HG02798 (cell line): ENCODE data around the gene SMIM10L1.

Experiments used
- ATAC-seq: cut with Tn5 transposase; IDR thresholded peaks from one replicate; pipeline ENCODE4 v1.9.1; 2021; ENCODE audit warnings: mild to moderate bottlenecking; ENCODE audit not compliant: unreplicated experiment, poor library complexity

SMIM10L1 gene

DNA sequence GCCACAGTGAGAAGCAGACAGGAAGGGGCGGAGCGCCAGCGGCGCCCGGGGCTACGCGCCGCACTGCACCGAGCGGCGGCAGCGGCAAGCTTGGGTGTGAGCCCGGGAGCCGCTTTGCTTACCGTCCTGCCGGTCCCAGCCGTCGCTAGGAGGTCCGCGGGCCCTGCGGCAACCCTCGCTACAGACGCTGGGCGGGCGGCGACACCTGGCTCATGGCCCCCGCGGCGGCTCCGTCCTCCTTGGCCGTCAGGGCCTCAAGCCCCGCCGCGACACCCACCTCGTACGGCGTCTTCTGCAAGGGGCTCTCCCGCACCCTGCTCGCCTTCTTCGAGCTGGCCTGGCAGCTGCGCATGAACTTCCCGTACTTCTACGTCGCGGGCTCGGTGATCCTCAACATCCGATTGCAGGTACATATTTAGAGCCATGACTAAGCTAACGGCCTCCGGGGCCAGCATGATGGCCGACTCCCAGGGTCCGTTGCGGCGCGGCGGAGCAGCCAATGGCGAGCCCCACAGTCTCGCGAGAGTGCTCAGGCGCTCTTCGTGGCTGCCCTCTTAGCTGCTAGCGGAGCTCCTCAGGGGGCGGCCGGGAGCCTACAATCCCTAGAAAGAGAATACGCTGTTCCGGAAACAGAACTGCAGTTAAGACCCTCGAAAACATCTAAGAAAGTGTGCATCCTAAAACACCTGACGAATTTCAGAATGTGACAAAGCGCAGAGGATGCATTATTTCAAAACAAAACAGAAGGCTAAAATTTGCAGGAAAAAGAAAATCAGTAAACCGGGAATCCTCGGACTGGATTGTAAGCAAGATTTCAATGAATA lies at the start of gene SMIM10L1:
SMIM10L1 (plus strand) TSS at position 50 of the 824 bp plus-strand sequence; CDS start at position 213, 163 bp downstream.
- peak; percentile 97 for ATAC-seq

DNA sequence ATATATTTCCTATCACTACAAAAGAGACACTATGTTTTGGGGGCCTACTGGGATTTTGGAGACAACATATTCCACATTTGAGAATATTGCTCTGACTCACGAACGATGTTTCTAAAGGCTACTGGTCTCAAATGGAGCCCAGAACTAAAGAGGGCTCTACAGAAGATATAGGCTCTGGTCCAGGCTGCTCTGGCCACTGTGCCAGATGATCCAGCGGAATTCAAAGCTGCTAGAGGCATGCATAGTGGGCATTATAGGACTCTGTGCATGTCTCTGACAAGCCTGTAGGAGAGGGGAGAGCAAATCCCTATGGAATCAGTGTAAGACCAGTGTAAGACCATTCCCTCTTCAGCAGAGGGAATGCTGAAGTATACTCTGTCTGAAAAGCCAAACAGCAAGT lies 40.6 kb upstream of the SMIM10L1 start:
- no peak for ATAC-seq

DNA sequence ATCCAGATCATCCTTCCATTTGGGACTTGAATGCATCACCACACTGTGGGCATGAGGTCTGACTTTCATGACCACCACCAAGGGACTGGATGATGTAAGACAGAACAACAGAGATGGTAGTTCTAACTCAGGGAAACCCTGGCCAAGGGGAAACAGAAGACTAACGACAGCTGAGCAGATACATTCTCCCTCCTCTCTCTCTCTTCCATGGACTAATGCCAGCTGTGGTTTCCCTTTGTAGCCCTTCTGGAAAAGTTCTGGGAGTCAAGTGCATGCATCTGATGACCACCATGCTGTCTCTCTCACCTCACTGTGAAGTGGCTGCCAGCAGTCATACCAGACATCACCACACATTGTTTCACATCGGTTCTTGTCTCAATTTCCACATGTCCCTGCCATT lies 40.0 kb upstream of the SMIM10L1 start:
- no peak for ATAC-seq

DNA sequence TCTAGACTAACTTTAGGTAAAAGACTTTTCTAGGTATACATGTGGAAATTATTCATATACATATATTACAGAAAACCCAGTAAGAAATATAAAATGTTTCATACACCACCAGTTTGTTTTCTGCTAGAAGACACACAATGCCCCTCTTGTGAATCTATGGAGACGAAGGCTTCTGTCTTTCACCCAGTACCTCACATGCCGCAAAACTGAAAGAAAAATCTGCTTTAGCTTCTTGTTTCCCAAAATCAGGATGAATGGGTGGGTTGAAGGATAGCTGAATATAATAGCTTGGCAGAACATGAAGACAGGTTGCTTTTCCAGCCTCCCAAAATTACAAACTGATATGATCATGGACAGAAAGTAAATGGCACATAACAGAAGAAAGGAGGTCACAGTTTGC lies 37.8 kb upstream of the SMIM10L1 start:
- ATAC-seq = no peak

DNA sequence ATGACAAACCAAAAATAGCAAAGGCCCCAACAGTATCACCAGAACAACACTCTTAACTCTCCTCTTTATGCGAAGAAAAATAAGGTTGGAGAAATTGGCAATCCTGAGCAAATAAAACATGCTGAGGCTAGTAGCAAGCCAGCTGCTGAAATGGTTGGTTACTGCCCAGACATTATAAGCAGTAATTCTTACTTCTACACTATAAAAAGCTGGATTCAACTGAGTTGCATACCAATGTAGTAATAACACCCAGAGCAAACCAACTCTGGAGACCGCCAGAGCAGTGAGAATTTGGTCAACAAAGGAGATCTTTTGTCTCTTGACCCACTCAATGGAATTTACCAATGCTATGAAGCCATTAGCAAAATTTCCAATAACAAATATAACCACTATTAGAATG lies 37.2 kb upstream of the SMIM10L1 start:
- ATAC-seq = no peak

GRCh38 chr12:11134305-11134704 lies 36.7 kb upstream of the SMIM10L1 start, which contains the start of gene TAS2R30:
Gene TAS2R30 (minus strand): TSS chr12:11134644. CDS start chr12:11134244, 400 bp downstream.
- no peak for ATAC-seq

DNA sequence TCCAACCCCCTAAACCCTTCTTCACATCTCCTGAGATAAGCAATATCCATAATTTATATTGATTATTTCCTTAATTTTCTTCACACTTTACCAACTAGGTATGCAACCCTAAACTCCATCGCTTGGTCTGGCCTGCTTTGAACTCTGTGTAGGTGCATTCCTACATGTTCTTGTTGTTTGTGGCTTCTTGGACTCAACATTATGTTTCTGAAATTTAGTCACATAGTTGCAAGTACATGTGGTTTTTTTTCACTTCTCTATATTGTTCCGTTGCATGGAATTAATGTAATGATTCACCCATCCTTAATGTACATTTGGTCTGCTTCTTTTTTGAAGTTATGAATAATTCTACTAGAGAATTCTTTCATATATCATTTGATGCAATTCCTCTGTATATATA lies 34.9 kb upstream of the SMIM10L1 start:
- ATAC-seq = no peak

GRCh38 chr12:11143352-11143751 lies 27.6 kb upstream of the SMIM10L1 start:
- ATAC-seq = no peak

- no peak for ATAC-seq
These were observed 26.7 kb upstream of the SMIM10L1 start for GRCh38 chr12:11144297-11144696.

DNA sequence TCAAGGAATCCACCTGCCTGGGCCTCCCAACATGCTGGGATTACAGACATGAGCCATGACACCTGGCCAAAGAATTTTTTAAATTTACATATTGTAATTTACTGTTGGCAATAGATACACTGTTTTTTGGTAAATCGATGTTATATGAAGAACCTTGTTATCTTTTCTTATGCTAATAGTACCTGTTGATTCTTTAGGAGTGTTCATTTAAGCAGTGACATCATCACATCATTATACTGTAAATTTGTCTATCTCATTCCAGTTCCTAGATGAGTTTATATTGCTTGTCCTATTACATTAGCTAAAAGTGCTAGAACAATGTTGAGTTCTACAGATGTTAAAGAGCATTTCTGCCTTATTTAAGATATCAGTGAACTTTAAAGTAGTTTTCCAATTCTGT lies 23.6 kb upstream of the SMIM10L1 start:
- ATAC-seq = no peak

- no peak for ATAC-seq
These were observed 20.2 kb upstream of the SMIM10L1 start for GRCh38 chr12:11150832-11151231.

DNA sequence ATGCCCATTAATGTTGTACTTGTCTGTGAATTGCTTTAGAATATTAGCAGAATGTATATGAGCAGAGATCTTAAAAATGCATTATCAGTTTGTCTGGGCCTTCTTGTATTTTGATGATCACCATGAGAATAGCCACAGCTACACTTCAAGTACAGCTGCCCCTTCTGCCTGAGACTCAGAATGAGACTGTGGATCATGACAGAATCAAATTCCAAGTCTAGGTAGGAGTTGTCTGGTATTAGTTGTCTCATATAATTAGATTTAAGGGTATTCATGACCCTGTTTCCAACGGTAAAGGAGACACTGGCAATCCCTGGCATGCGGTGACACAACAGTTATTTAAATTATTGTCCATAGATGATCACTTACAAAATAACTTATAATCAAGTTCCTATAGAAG lies 18.3 kb upstream of the SMIM10L1 start:
- no peak for ATAC-seq

- ATAC-seq = no peak
These were observed 16.5 kb upstream of the SMIM10L1 start for GRCh38 chr12:11154400-11154925.

- no peak for ATAC-seq
These were observed 12.0 kb upstream of the SMIM10L1 start for GRCh38 chr12:11158885-11159444.

GRCh38 chr12:11162502-11162901 lies 8.5 kb upstream of the SMIM10L1 start:
- ATAC-seq = no peak

- ATAC-seq = no peak
These were observed 6.6 kb upstream of the SMIM10L1 start for GRCh38 chr12:11164384-11164783.

DNA sequence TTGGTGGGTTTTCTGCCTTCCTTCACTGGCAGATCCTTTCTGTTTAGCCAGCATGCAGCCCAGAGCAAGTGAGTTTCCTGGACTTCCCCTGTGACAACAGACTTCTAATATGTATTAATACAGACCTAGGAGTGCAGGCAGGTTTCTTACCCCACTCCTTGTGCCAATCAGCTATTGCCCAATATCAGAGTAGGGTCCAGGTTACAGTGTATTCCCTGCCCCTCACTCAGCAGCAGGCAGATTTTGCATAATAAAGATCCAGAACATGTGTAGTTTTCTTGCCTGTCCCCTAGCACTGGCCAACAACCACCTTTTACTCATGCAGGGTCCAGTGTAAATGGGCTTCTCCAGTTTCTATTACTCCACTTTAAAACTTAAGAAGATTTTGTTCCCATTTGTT lies 4.7 kb upstream of the SMIM10L1 start:
- ATAC-seq = no peak

DNA sequence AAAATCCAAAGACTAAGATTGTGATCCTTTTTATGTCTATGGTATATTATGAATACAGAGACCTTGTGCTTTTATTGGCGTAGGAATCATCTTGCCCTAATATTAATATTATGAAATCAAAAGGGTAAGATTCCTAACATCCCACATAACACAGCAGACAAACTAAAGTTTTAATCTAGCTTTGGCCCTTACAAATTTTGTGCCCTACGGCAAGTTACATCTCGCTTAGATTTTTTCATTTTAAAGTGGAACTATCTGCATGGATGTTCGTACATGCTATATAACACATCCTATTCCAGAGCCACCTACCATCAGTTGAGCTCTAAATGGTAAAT lies 217 bp upstream of the SMIM10L1 start:
- no peak for ATAC-seq

GRCh38 chr12:11171969-11172675 lies 1.1 kb downstream of the SMIM10L1 start:
- no peak for ATAC-seq

GRCh38 chr12:11174022-11174421 lies 3.0 kb downstream of the SMIM10L1 start:
- ATAC-seq = no peak

DNA sequence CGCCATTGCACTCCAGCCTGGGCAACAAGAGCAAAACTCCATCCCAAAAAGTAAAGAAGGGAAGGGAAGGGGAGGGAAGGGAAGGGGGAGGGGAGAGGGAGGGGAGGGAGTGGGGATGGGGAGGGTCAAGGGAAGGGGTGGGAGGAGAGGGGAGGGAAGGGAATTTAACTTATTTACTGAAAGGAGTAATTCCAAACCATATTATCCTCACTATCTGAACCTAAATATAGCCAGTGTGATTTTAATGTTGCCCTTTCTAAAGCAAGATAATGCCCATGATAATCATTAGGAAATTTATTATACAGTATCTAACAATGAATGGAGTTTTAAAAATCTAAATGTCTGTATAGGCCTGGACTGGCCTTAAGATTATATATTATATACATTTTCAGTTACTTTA lies 7.3 kb downstream of the SMIM10L1 start:
- no peak for ATAC-seq
